H9 (cell line): Measurements from ENCODE around the gene NAGLU. TPM values are rescaled to one million over a fixed set of nuclear protein-coding genes. Genes with fewer than 3 reads are reported as not detected.

Experiments
- DNase-seq: peaks from one replicate; pipeline ENCODE4 v3.0.0-alpha.2; 2017
- H2AFZ ChIP-seq: one replicate; pipeline ENCODE4 v1.6.1; 2013; ENCODE audit warnings: mild to moderate bottlenecking, low read length, control low read depth, moderate library complexity
- H2AK5ac ChIP-seq: 2 replicates; pipeline ENCODE4 v1.6.1; 2013; ENCODE audit warnings: low read length, control low read depth, mixed read lengths; ENCODE audit not compliant: insufficient read length
- H2BK120ac ChIP-seq: one replicate; pipeline ENCODE4 v1.6.1; 2013; ENCODE audit warnings: low read depth, mild to moderate bottlenecking, low read length, control low read depth, inconsistent platforms; ENCODE audit not compliant: poor library complexity, severe bottlenecking
- H2BK12ac ChIP-seq: 2 replicates; pipeline ENCODE4 v1.6.1; 2013; ENCODE audit warnings: low read length, control low read depth, mixed read lengths, low read depth; ENCODE audit not compliant: insufficient read length
- H2BK15ac ChIP-seq: 2 replicates; pipeline ENCODE4 v1.6.1; 2013; ENCODE audit warnings: low read depth, low read length, control low read depth
- H2BK20ac ChIP-seq: one replicate; pipeline ENCODE4 v1.6.1; 2013; ENCODE audit warnings: low read depth, mild to moderate bottlenecking, low read length, control low read depth, inconsistent platforms; ENCODE audit not compliant: poor library complexity, severe bottlenecking
- H2BK5ac ChIP-seq: 2 replicates; pipeline ENCODE4 v1.6.1; 2013; ENCODE audit warnings: low read length, control low read depth, mixed read lengths; ENCODE audit not compliant: insufficient read length
- H3K14ac ChIP-seq: 2 replicates; pipeline ENCODE4 v1.6.1; 2013; ENCODE audit warnings: low read length, control low read depth; ENCODE audit not compliant: insufficient read depth
- H3K18ac ChIP-seq: 2 replicates; pipeline ENCODE4 v1.6.1; 2013; ENCODE audit warnings: low read depth, mild to moderate bottlenecking, mixed read lengths, low read length, control low read depth; ENCODE audit not compliant: insufficient read length
- H3K23ac ChIP-seq: 2 replicates; pipeline ENCODE4 v1.6.1; 2013; ENCODE audit warnings: low read length, control low read depth, mixed read lengths, low read depth; ENCODE audit not compliant: insufficient read length
- H3K23me2 ChIP-seq: 2 replicates; pipeline ENCODE4 v1.6.1; 2013; ENCODE audit warnings: low read depth, mild to moderate bottlenecking, mixed read lengths, low read length, control low read depth; ENCODE audit not compliant: insufficient read length, poor library complexity, severe bottlenecking
- H3K27ac ChIP-seq: 2 replicates; pipeline ENCODE4 v1.5.1; 2013; ENCODE audit warnings: low read length, control low read depth, mixed read lengths, low read depth; ENCODE audit not compliant: insufficient read length
- H3K27me3 ChIP-seq: 2 replicates; pipeline ENCODE4 v1.6.1; 2013; ENCODE audit warnings: low read length, control low read depth, inconsistent platforms; ENCODE audit not compliant: insufficient read depth
- H3K4ac ChIP-seq: 2 replicates; pipeline ENCODE4 v1.6.1; 2013; ENCODE audit warnings: low read depth, mild to moderate bottlenecking, control low read depth, inconsistent platforms, low read length, moderate library complexity
- H3K4me1 ChIP-seq: 2 replicates; pipeline ENCODE4 v1.6.1; 2013; ENCODE audit warnings: low read length, control low read depth, inconsistent platforms; ENCODE audit not compliant: insufficient read depth
- H3K4me2 ChIP-seq: 2 replicates; pipeline ENCODE4 v1.6.1; 2013; ENCODE audit warnings: low read length, control low read depth, mixed read lengths; ENCODE audit not compliant: insufficient read length, insufficient read depth
- H3K56ac ChIP-seq: 2 replicates; pipeline ENCODE4 v1.6.1; 2013; ENCODE audit warnings: low read depth, mild to moderate bottlenecking, mixed read lengths, low read length, control low read depth; ENCODE audit not compliant: insufficient read length
- H3K79me1 ChIP-seq: 2 replicates; pipeline ENCODE4 v1.6.1; 2013; ENCODE audit warnings: low read depth, mild to moderate bottlenecking, moderate library complexity, low read length, control low read depth, inconsistent platforms; ENCODE audit not compliant: insufficient read depth, poor library complexity, severe bottlenecking
- H3K79me2 ChIP-seq: 2 replicates; pipeline ENCODE4 v1.6.1; 2013; ENCODE audit warnings: low read length, control low read depth, inconsistent platforms; ENCODE audit not compliant: insufficient read depth
- H3K9ac ChIP-seq: 2 replicates; pipeline ENCODE4 v1.6.1; 2013; ENCODE audit warnings: low read length, control low read depth, mixed read lengths; ENCODE audit not compliant: insufficient read length; ENCODE audit errors: extremely low read depth
- H3K9me3 ChIP-seq: one replicate; pipeline ENCODE4 v1.6.1; 2013; ENCODE audit warnings: low read depth, low read length, inconsistent platforms; ENCODE audit not compliant: control insufficient read depth
- H3T11ph ChIP-seq: one replicate; pipeline ENCODE4 v1.6.1; 2013; ENCODE audit warnings: mild to moderate bottlenecking, low read length, control low read depth, inconsistent platforms
- H4K20me1 ChIP-seq: one replicate; pipeline ENCODE4 v1.6.1; 2013; ENCODE audit not compliant: control insufficient read depth, insufficient read length, insufficient read depth
- H4K5ac ChIP-seq: 2 replicates; pipeline ENCODE4 v1.6.1; 2013; ENCODE audit warnings: low read depth, mild to moderate bottlenecking, mixed read lengths, low read length, control low read depth; ENCODE audit not compliant: insufficient read length
- H4K8ac ChIP-seq: replicated peaks from 2 replicates; pipeline ENCODE4 v1.6.1; 2013; ENCODE audit warnings: low read length, control low read depth, mixed read lengths, low read depth; ENCODE audit not compliant: insufficient read length
- H4K91ac ChIP-seq: 2 replicates; pipeline ENCODE4 v1.6.1; 2013; ENCODE audit warnings: low read depth, mild to moderate bottlenecking, moderate library complexity, mixed read lengths, low read length, control low read depth; ENCODE audit not compliant: insufficient read length
- H3K27ac Mint-ChIP-seq, 3 experiments: 2 replicates in 2 of 3; 3 replicates in 1 of 3; pipeline ENCODE4 v1.8.0; 2020 to 2021; ENCODE audit warnings: mixed read lengths in 3 of 3, mild to moderate bottlenecking in 1 of 3, moderate library complexity in 1 of 3
- H3K27me3 Mint-ChIP-seq: 2 replicates; pipeline ENCODE4 v1.8.0; 2021; ENCODE audit warnings: low read depth, mild to moderate bottlenecking, moderate library complexity, mixed read lengths
- H3K36me3 Mint-ChIP-seq, 3 experiments: 2 replicates in 2 of 3; 3 replicates in 1 of 3; pipeline ENCODE4 v1.8.0; 2020 to 2021; ENCODE audit warnings: low read depth in 3 of 3, mixed read lengths in 3 of 3; ENCODE audit not compliant: insufficient read depth in 1 of 3
- H3K4me1 Mint-ChIP-seq, 2 experiments: 2 replicates each; pipeline ENCODE4 v1.8.0; 2020; ENCODE audit warnings: mixed read lengths in 2 of 2
- H3K4me3 Mint-ChIP-seq, 2 experiments: 2 replicates in 1 of 2; 3 replicates in 1 of 2; pipeline ENCODE4 v1.8.0; 2020 to 2021; ENCODE audit warnings: mild to moderate bottlenecking in 2 of 2, mixed read lengths in 2 of 2, moderate library complexity in 1 of 2
- H3K9me3 Mint-ChIP-seq, 2 experiments: 2 replicates in 1 of 2; 3 replicates in 1 of 2; pipeline ENCODE4 v1.8.0; 2020; ENCODE audit warnings: mild to moderate bottlenecking in 2 of 2, mixed read lengths in 2 of 2, moderate library complexity in 1 of 2
- CTCF ChIP-seq: fragments of 200-600 bp; sonication (generic); conservative IDR thresholded peaks from 3 replicates; pipeline ENCODE4 v1.8.0; 2021; ENCODE audit warnings: antibody characterized with exemption, mild to moderate bottlenecking
- WGBS: extraction: QIAGEN DNeasy Blood & Tissue Kit; methylation state at CpG from one replicate; pipeline ENCODE4 v1.1.7; 2013; ENCODE audit warnings: missing lambda C conversion rate, low lambda C conversion rate, mixed read lengths; ENCODE audit not compliant: insufficient read length; ENCODE audit errors: extremely low coverage; 5-methylcytosine and 5-hydroxymethylcytosine counted together
- total RNA-seq: library from RNA; stranded (reverse); gene quantifications from 2 replicates; pipeline ENCODE4 v1.2.1, GENCODE V29; 2021

Gene NAGLU
- total RNA-seq, 1 experiment from 2014 or later, result 23.5 TPM

- peak overlapping the region; percentile 16 to 73 (median 27); a peak in 3 of 7 replicates for H3K27ac Mint-ChIP-seq
Measured at GRCh38 chr17:42519546-42520491, 16.2 kb upstream of the NAGLU start.

More at GRCh38 chr17:42519546-42520491, 16.2 kb upstream of the NAGLU start:
- Histone ChIP-seq H3K79me1 (no peaks in the 10 kb centered on the region), H3K27me3 (peaks cover 2% of the 10 kb centered on the region; the same call in 1 of the 2 replicates), H3K56ac (no peak overlapping the region), H3K9ac (no peak overlapping the region), H4K20me1 (no peaks in the 10 kb centered on the region), H2BK15ac (no peak overlapping the region), H3K4me2 (no peak overlapping the region), H3K79me2 (no peaks in the 10 kb centered on the region), H2BK5ac (no peak overlapping the region), H4K91ac (no peak overlapping the region), H4K8ac (no peak overlapping the region), H3K18ac (peak overlapping the region; percentile 43), H3K4me1 (peaks cover 11% of the 10 kb centered on the region; the same call in 1 of the 2 replicates), H2BK120ac (peak overlapping the region; percentile 70), H3K4ac (no peak overlapping the region; the same call in 1 of the 2 replicates), H2AK5ac (no peak overlapping the region), H3K23ac (no peak overlapping the region), H2BK12ac (no peak overlapping the region), H3K9me3 (no peaks in the 10 kb centered on the region), H3K14ac (peak overlapping the region; percentile 63; the same call in 1 of the 2 replicates), H3K23me2 (no peaks in the 10 kb centered on the region), H2BK20ac (no peak overlapping the region), H2AFZ (no peak overlapping the region), H4K5ac (no peak overlapping the region), H3T11ph (no peak overlapping the region), H3K27ac (no peak overlapping the region)
- peaks cover 25 to 40% of the 10 kb centered on the region in 2 experiments for H3K4me1 Mint-ChIP-seq
- no peak for TF ChIP-seq CTCF
- peaks cover 0 to 34% (median 26%) of the 10 kb centered on the region in 3 experiments; a peak in 5 of 7 replicates for H3K36me3 Mint-ChIP-seq
- WGBS, result no CpG with 5 or more reads among the region's 12 CpGs
- H3K27me3 Mint-ChIP-seq, result peaks cover 8% of the 10 kb centered on the region
- H3K4me3 Mint-ChIP-seq, result peak overlapping the region in 1 of 2 experiments; percentile 59; a peak in 2 of 5 replicates
- no peaks in the 10 kb centered on the region for H3K9me3 Mint-ChIP-seq
- peak; percentile 77 for DNase-seq
